Activated CD4-positive, alpha-beta T cell treated with anti-CD3 and anti-CD28 coated beads for 36 hours (primary cell): Measurements from ENCODE around the gene RNASE9. TPM values are rescaled to one million over a fixed set of nuclear protein-coding genes. Genes with fewer than 3 reads are reported as not detected.
"Not testable (repeated sequence)": the region's sequence is repeated elsewhere in the genome, so short reads cannot be mapped to it uniquely, and the experiment has no call there.

Experiments
- ATAC-seq: fragments of 200-7000 bp; cut with Tn5 transposase; one replicate; pipeline ENCODE4 v1.10.0; 2021; ENCODE audit warnings: mild to moderate bottlenecking, moderate library complexity
- CTCF ChIA-PET: fragments of 350-600 bp; sonication (Branson Sonifier 250); formaldehyde crosslinking; loops from one replicate; lab custom pipeline; 2021; ENCODE audit warnings: antibody characterized with exemption; lab: Charles Lee
- POLR2A ChIA-PET: fragments of 350-600 bp; sonication (Branson Sonifier 250); formaldehyde crosslinking; loops from one replicate; lab custom pipeline; 2021; ENCODE audit warnings: antibody characterized with exemption, inconsistent platforms; lab: Charles Lee
- DNase-seq: peaks from one replicate; pipeline ENCODE4 v3.0.0-alpha.2; 2020
- H3K27ac Mint-ChIP-seq: one replicate; pipeline ENCODE4 v1.8.0; 2021; ENCODE audit warnings: mixed read lengths
- H3K27me3 Mint-ChIP-seq: one replicate; pipeline ENCODE4 v1.8.0; 2021; ENCODE audit warnings: mixed read lengths
- H3K36me3 Mint-ChIP-seq: one replicate; pipeline ENCODE4 v1.8.0; 2021; ENCODE audit warnings: low read depth, mixed read lengths
- H3K4me1 Mint-ChIP-seq: one replicate; pipeline ENCODE4 v1.8.0; 2021; ENCODE audit warnings: mixed read lengths
- H3K4me3 Mint-ChIP-seq: one replicate; pipeline ENCODE4 v1.8.0; 2021; ENCODE audit warnings: mild to moderate bottlenecking, moderate library complexity, mixed read lengths
- H3K9me3 Mint-ChIP-seq: one replicate; pipeline ENCODE4 v1.8.0; 2021; ENCODE audit warnings: low read depth, mixed read lengths
- intact Hi-C, 2 experiments: fragments of 100-400 bp; cut with DNase I in 1 of 2; cut with micrococcal nuclease in 1 of 2; formaldehyde crosslinking; loops; one replicate each; pipeline versions ENCODE4 v1.14.2 to v1.15.1; 2022 to 2024; cut with DNase I, micrococcal nuclease
- total RNA-seq, 2 experiments: library from RNA; stranded (reverse); gene quantifications; one replicate each; pipeline ENCODE4 v1.2.3, GENCODE V29; 2021

The RNASE9 gene
- total RNA-seq, 2 experiments from 2014 or later, result not detected

DNA sequence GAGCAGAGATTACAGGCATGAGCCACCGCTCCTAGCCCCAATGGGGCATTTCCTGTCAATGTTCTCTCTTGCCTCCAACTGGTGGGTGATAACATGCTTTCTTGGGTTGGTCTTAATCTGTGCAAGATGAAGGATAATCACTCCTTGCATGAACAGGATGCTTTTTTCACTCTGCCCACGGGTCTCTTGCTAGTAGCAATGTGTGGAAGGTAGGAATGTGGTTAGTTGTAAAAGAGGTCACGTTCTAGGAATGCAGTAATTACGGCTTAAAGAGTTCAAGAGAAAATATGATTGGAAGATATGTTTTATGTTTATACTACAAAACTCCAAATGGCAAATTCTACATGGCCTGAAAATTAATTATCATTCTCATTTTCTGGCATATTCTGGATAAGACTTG, 45.0 kb downstream of the RNASE9 start:
- H3K36me3 Mint-ChIP-seq, result no peaks in the 10 kb centered on the region
- ATAC-seq (no peak), DNase-seq (no peak)
- ChIA-PET CTCF (no interaction called here), POLR2A (no interaction called here)
- H3K4me3 Mint-ChIP-seq, result no peak overlapping the region
- no peaks in the 10 kb centered on the region for H3K27me3 Mint-ChIP-seq
- intact Hi-C loops, result no loop called here
- no peak overlapping the region for H3K27ac Mint-ChIP-seq
- H3K4me1 Mint-ChIP-seq, result no peaks in the 10 kb centered on the region
- H3K9me3 Mint-ChIP-seq, result no peaks in the 10 kb centered on the region

DNA sequence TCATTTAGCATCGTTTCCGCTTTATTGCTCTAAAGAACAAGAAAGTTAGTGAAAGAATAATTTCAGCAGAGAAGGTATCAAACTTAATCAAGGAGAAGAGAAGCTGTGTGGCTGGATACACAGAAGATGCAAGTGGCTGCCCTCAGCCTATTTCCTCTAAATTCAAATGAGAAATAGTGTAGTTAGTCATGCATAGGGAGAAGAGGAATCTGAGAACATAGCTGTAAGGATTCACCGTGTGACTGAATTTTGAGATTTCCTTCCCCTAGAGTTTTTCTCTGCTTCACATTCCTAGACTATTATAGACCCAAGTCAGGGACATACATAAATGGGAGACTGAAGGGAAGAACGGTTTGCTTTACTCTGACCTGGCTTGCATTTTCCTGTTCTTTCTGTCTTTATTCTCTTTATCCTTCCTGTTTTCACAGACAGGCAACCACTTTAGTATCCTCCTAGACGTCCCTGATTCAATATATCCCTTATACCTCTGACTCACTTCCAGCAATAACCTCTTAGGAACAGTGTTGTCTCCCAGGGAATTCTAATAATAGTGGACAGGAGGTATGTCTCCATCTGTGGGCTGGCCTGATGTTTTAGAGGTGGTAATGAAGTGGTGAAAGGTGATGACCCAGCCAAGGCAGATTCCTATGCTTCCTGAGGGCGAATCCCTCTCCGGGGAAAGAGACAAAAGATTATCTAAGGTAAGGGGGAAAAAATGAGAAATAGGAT, 48.5 kb downstream of the RNASE9 start:
- intact Hi-C loops, result no loop called here
- no peak for ATAC-seq
- Mint-ChIP-seq H3K27me3 (no peaks in the 10 kb centered on the region), H3K4me1 (no peaks in the 10 kb centered on the region), H3K9me3 (no peaks in the 10 kb centered on the region), H3K36me3 (no peaks in the 10 kb centered on the region), H3K4me3 (no peak overlapping the region), H3K27ac (no peak overlapping the region)
- ChIA-PET CTCF (interaction anchor here (0.9 to 1.2 kb wide), 2 partner anchors 24 kb away, joined by 3 to 4 read pairs; no protein-coding TSS in a partner anchor), POLR2A (no interaction called here)
- DNase-seq, result no peak

DNA sequence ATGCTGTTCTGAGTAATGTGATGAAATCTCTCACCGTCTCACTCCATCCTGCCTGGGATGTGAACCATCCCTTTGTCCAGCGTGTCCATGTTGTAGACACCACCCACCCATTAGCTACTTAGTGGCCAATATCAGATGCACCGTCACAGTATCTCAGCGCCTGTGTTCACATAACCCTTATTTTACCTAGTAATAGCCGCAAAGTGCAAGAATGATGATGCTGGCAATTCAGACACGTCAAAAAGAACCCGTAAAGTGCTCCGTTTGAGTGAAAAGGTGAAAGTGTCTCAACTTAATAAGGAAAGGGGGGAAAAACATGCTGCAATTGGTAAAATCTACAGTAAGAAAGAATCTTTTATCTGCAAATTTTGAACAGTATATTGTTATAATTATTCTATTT, 52.5 kb downstream of the RNASE9 start:
- H3K4me3 Mint-ChIP-seq, result no peak overlapping the region
- no peaks in the 10 kb centered on the region for H3K9me3 Mint-ChIP-seq
- ChIA-PET POLR2A (no interaction called here), CTCF (no interaction called here)
- H3K4me1 Mint-ChIP-seq, result peaks cover 5% of the 10 kb centered on the region
- ATAC-seq, result no peak
- intact Hi-C loops, result no loop called here
- H3K27me3 Mint-ChIP-seq, result no peaks in the 10 kb centered on the region
- no peak for DNase-seq
- H3K36me3 Mint-ChIP-seq, result no peaks in the 10 kb centered on the region
- H3K27ac Mint-ChIP-seq, result no peak overlapping the region

DNA sequence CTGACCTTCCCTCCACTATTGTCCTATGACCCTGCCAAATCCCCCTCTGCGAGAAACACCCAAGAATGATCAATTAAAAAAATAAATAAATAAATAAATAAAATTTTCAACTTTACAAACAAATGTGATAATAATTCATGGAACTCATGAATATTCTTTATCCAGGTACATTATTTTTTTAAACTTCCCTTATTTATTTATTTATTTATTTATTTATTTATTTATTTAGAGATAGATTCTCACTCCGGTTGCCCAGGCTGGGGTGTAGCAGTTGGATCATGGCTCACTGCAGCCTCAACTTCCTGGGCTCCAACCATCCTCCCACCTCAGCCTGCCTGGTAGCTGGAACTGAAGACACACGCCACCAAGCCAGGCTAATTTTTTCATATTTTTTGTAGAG, 53.3 kb downstream of the RNASE9 start:
- intact Hi-C loops, POLR2A ChIA-PET, H3K27ac Mint-ChIP-seq, DNase-seq, H3K4me1 Mint-ChIP-seq, H3K9me3 Mint-ChIP-seq, CTCF ChIA-PET, ATAC-seq, H3K4me3 Mint-ChIP-seq, H3K27me3 Mint-ChIP-seq, H3K36me3 Mint-ChIP-seq: not testable (repeated sequence)

GRCh38 chr14:20506752-20507151, 54.1 kb downstream of the RNASE9 start:
- H3K27me3 Mint-ChIP-seq, H3K9me3 Mint-ChIP-seq, POLR2A ChIA-PET, H3K27ac Mint-ChIP-seq, CTCF ChIA-PET, H3K4me1 Mint-ChIP-seq, intact Hi-C loops, H3K36me3 Mint-ChIP-seq, H3K4me3 Mint-ChIP-seq, DNase-seq, ATAC-seq: not testable (repeated sequence)

DNA sequence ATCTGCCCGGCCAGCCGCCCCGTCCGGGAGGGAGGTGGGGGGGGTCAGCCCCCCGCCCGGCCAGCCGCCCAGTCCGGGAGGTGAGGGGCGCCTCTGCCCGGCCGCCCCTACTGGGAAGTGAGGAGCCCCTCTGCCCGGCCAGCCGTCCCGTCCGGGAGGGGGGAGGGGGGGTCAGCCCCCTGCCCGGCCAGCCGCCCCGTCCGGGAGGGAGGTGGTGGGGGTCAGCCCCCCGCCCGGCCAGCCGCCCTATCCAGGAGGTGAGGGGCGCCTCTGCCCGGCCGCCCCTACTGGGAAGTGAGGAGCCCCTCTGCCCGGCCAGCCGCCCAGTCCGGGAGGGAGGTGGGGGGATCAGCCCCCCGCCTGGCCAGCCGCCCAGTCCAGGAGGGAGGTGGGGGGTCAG, 54.6 kb downstream of the RNASE9 start:
- H3K4me1 Mint-ChIP-seq, CTCF ChIA-PET, POLR2A ChIA-PET, ATAC-seq, H3K36me3 Mint-ChIP-seq, DNase-seq, H3K27ac Mint-ChIP-seq, H3K9me3 Mint-ChIP-seq, H3K4me3 Mint-ChIP-seq, intact Hi-C loops, H3K27me3 Mint-ChIP-seq: not testable (repeated sequence)

Other genes with a start within 250 kb of the RNASE9 start
- 10 to 100 TPM; 57.4 to 67.0 TPM for gene CCNB1IP1, start 227.8 kb downstream of the RNASE9 start, total RNA-seq
- 10 to 100 TPM; 39.4 to 41.8 TPM for gene PARP2, start 217.4 kb downstream of the RNASE9 start, total RNA-seq
- 10 to 100 TPM; 29.2 to 40.1 TPM for gene TEP1, start 147.5 kb downstream of the RNASE9 start, total RNA-seq
- gene KLHL33, start 124.9 kb downstream of the RNASE9 start, total RNA-seq, result under 1 TPM; 0.05 to 0.09 TPM
- 10 to 100 TPM; 46.2 to 47.5 TPM for gene OSGEP, start 106.2 kb downstream of the RNASE9 start, total RNA-seq
- 100 to 1,000 TPM; 216 to 257 TPM for gene APEX1, start 105.8 kb downstream of the RNASE9 start, total RNA-seq
- gene PIP4P1, start 99.6 kb downstream of the RNASE9 start, total RNA-seq, result 10 to 100 TPM; 24.2 to 24.7 TPM
- gene PNP, start 91.6 kb downstream of the RNASE9 start, total RNA-seq, result 100 to 1,000 TPM; 160 to 164 TPM
- gene RNASE10, start 55.5 kb downstream of the RNASE9 start, total RNA-seq, result under 1 TPM; 0.16 to 0.56 TPM
- gene RNASE11, start 27.0 kb upstream of the RNASE9 start, total RNA-seq, result not detected
- gene RNASE12, start 30.3 kb upstream of the RNASE9 start, total RNA-seq, result not detected
- not detected for gene OR6S1, start 80.6 kb upstream of the RNASE9 start, total RNA-seq
- gene RNASE4, start 123.5 kb upstream of the RNASE9 start, total RNA-seq, result under 1 TPM; 0.37 to 0.50 TPM
- gene ANG, start 127.7 kb upstream of the RNASE9 start, total RNA-seq, result 1 to 10 TPM in 1 of 2 experiments, under 1 TPM in 1; 0.83 to 1.8 TPM
- gene EDDM3A, start 184.8 kb upstream of the RNASE9 start, total RNA-seq, result not detected
- gene EDDM3B, start 207.4 kb upstream of the RNASE9 start, total RNA-seq, result not detected
- under 1 TPM; 0.46 to 0.62 TPM for gene RNASE6, start 220.2 kb upstream of the RNASE9 start, total RNA-seq
- gene RNASE1, start 241.8 kb upstream of the RNASE9 start, total RNA-seq, result not detected